PFSK-1 (cell line): ENCODE results near the gene PHF14.

Experiments
- FOXP2 ChIP-seq: optimal IDR thresholded peaks from 2 replicates; pipeline ENCODE3; 2011; ENCODE audit warnings: borderline replicate concordance, control low read depth, inconsistent platforms; ENCODE audit not compliant: insufficient read depth; ENCODE audit errors: extremely low read length, extremely low read depth
- POLR2AphosphoS5 ChIP-seq: IDR thresholded peaks from 2 replicates; pipeline ENCODE4 v1.6.1; 2012; ENCODE audit warnings: low read depth, mild to moderate bottlenecking, control low read depth, low read length, moderate library complexity
- SIN3A ChIP-seq: IDR thresholded peaks from 2 replicates; pipeline ENCODE4 v1.6.1; 2012; ENCODE audit warnings: mild to moderate bottlenecking, low read length, moderate library complexity, borderline replicate concordance; ENCODE audit not compliant: insufficient read depth
- TAF1 ChIP-seq: IDR thresholded peaks from 2 replicates; pipeline ENCODE4 v1.6.1; 2012; ENCODE audit warnings: low read length, control low read depth, borderline replicate concordance; ENCODE audit not compliant: insufficient read depth
- TF ChIP-seq, protein P1 (sequence below), 2 experiments: IDR thresholded peaks; 2 replicates each; pipeline versions ENCODE4 v1.6.1 to v1.8.0; 2011 to 2012; ENCODE audit warnings: low read depth in 2 of 2, low read length in 2 of 2, control low read depth in 1 of 2, inconsistent platforms in 1 of 2, mild to moderate bottlenecking in 1 of 2, moderate library complexity in 1 of 2; ENCODE audit not compliant: insufficient read depth in 1 of 2

PHF14 gene

DNA sequence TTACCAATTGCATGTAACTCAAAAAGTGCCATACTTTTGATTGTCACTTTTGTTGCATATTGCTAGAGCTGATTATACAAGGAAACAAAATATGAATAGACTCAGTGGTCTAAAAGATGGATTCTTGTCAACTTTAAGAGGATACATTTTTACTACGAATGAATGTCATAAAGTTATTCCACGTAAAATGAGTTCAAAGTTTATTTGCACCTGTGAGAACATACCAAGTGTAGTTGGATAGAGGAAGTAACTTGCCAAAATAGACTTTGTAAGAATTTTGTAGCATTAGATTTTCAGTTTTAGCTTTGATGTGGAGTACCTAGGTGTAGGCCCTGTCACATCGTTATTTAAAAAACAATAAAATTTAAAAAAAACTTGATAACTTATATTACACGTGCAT, 106.2 kb downstream of the PHF14 start:
- no peak for TF ChIP-seq FOXP2
- TF ChIP-seq, protein P1, sequence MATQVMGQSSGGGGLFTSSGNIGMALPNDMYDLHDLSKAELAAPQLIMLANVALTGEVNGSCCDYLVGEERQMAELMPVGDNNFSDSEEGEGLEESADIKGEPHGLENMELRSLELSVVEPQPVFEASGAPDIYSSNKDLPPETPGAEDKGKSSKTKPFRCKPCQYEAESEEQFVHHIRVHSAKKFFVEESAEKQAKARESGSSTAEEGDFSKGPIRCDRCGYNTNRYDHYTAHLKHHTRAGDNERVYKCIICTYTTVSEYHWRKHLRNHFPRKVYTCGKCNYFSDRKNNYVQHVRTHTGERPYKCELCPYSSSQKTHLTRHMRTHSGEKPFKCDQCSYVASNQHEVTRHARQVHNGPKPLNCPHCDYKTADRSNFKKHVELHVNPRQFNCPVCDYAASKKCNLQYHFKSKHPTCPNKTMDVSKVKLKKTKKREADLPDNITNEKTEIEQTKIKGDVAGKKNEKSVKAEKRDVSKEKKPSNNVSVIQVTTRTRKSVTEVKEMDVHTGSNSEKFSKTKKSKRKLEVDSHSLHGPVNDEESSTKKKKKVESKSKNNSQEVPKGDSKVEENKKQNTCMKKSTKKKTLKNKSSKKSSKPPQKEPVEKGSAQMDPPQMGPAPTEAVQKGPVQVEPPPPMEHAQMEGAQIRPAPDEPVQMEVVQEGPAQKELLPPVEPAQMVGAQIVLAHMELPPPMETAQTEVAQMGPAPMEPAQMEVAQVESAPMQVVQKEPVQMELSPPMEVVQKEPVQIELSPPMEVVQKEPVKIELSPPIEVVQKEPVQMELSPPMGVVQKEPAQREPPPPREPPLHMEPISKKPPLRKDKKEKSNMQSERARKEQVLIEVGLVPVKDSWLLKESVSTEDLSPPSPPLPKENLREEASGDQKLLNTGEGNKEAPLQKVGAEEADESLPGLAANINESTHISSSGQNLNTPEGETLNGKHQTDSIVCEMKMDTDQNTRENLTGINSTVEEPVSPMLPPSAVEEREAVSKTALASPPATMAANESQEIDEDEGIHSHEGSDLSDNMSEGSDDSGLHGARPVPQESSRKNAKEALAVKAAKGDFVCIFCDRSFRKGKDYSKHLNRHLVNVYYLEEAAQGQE (IDR thresholded peaks at IDR 0.05; ENCODE audit: insufficient read depth in 1 of 2, low read depth in 2 of 2, low read length in 2 of 2), result no peak
- TF ChIP-seq TAF1, result no peak
- no peak for TF ChIP-seq POLR2AphosphoS5
- TF ChIP-seq SIN3A, result no peak

DNA sequence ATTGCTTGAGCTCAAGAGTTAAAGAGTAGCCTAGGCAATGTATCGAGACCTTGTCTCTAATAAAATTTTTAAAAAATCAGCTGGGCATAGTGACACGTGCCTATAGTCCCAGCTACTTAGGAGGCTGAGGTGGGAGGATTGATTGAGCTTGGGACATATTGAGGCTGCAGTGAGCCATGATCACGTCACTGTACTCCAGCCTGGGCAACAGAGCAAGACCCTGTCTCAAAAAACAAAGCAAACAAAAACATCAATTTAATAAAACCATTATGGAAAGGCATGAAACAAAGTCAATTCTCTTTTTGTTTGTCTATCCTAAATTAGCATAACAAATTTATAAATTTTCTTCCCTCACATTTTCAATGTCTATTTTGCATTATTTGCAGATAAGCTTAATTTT, 108.4 kb downstream of the PHF14 start:
- no peak for TF ChIP-seq POLR2AphosphoS5
- TF ChIP-seq TAF1, result no peak
- TF ChIP-seq FOXP2, result no peak
- TF ChIP-seq SIN3A, result no peak
- TF ChIP-seq, protein P1 (IDR thresholded peaks at IDR 0.05; ENCODE audit: insufficient read depth in 1 of 2, low read depth in 2 of 2, low read length in 2 of 2), result no peak

DNA sequence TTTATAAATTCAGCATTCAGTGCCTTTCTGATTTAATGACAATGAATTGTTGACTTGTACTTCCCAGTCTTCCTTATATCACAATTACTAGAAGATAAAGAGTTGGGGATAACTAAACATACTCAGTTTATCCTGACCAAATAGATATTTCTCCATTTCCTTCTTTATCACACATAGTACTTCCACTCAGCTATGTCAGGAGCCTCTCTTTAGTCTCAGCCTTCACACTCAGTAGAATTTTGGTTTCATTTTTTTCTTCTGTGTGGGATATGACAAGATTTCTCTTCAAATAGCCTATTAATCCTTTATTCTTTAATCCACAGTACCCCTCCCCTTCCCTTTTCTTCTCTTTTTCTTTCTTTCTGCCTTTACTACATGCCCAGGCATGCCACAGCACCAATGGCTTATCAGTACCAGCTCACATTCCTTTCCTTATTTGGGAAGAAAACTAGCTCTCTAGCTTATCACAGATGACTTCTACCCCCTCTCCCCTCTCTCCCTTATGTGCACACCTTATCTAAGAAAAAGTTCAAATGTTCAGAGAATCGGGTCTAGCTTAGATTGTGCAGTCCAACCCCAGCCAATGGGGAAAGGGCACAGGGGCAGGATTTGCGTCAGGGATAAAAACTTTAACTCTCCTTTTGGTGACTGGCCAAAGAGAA, 109.0 kb downstream of the PHF14 start:
- TF ChIP-seq, protein P1 (IDR thresholded peaks at IDR 0.05; ENCODE audit: insufficient read depth in 1 of 2, low read depth in 2 of 2, low read length in 2 of 2), result no peak
- TF ChIP-seq SIN3A, result no peak
- TF ChIP-seq POLR2AphosphoS5, result no peak
- TF ChIP-seq TAF1, result no peak
- no peak for TF ChIP-seq FOXP2

DNA sequence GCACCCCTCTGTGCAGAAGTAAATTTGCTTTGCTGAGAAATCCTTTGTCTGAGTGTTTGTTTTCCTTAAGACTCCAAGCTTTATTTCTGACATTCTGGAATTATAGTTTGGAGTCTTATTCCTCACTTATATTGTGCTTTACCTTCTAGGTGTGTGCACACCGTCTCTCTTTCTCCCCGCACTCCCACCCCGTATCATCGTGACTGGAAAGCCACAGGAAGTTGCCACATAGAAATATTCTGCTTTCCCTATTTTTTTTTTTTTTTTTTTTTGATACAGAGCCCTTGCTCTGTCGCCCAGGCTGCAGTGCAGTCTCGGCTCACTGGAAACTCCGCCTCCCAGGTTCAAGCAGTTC, 109.5 kb downstream of the PHF14 start:
- TF ChIP-seq FOXP2, result no peak
- no peak for TF ChIP-seq SIN3A
- TF ChIP-seq, protein P1 (IDR thresholded peaks at IDR 0.05; ENCODE audit: insufficient read depth in 1 of 2, low read depth in 2 of 2, low read length in 2 of 2), result no peak
- TF ChIP-seq POLR2AphosphoS5, result no peak
- TF ChIP-seq TAF1, result no peak
